ENCODE results near the gene LCK. TPM values are rescaled to one million over a fixed set of nuclear protein-coding genes. Genes with fewer than 3 reads are reported as not detected.
A peak's percentile ranks its signal among the peaks of the same experiment; 100 is the strongest.

LCK gene
- total RNA-seq, 1 donor from 2014 or later: 1.1 TPM

GRCh38 chr1:32220746-32221580 is 30.1 kb upstream of the LCK start:
- peak overlapping the region; percentile 99 for H3K27ac Mint-ChIP-seq (ENCODE audit: unreplicated experiment)
- H3K4me1 Mint-ChIP-seq (ENCODE audit: unreplicated experiment): peaks cover 23% of the 10 kb centered on the region
- H3K9me3 Mint-ChIP-seq (ENCODE audit: unreplicated experiment): no peaks in the 10 kb centered on the region
- H3K27me3 Mint-ChIP-seq (ENCODE audit: unreplicated experiment): peaks cover 4% of the 10 kb centered on the region
- H3K4me3 Mint-ChIP-seq (ENCODE audit: unreplicated experiment): peak overlapping the region; percentile 97
- no peak for TF ChIP-seq CTCF (IDR thresholded peaks at IDR 0.05; ENCODE audit: unreplicated experiment)
- no peak for DNase-seq (ENCODE audit: low spot score)
- peaks cover 13% of the 10 kb centered on the region for H3K36me3 Mint-ChIP-seq (ENCODE audit: low read depth, unreplicated experiment)

GRCh38 chr1:32221581-32221979 is 29.5 kb upstream of the LCK start:
- DNase-seq (ENCODE audit: low spot score): no peak
- Mint-ChIP-seq H3K9me3 (ENCODE audit: unreplicated experiment) (no peaks in the 10 kb centered on the region), H3K36me3 (ENCODE audit: low read depth, unreplicated experiment) (peaks cover 8% of the 10 kb centered on the region), H3K27ac (ENCODE audit: unreplicated experiment) (peak overlapping the region; percentile 99), H3K4me1 (ENCODE audit: unreplicated experiment) (peaks cover 19% of the 10 kb centered on the region), H3K4me3 (ENCODE audit: unreplicated experiment) (peak overlapping the region; percentile 97), H3K27me3 (ENCODE audit: unreplicated experiment) (peaks cover 4% of the 10 kb centered on the region)
- TF ChIP-seq CTCF (IDR thresholded peaks at IDR 0.05; ENCODE audit: unreplicated experiment): no peak

GRCh38 chr1:32221980-32222755 is 28.9 kb upstream of the LCK start, which contains the start of the genes EIF3I and TMEM234:
Gene EIF3I, plus strand, starts transcription at chr1:32222407. Its CDS starts 35 bp downstream, at chr1:32222442.
Gene TMEM234, minus strand, starts transcription at chr1:32222353. Its CDS starts 31 bp downstream, at chr1:32222322.
- Mint-ChIP-seq H3K4me1 (ENCODE audit: unreplicated experiment) (peaks cover 16% of the 10 kb centered on the region), H3K36me3 (ENCODE audit: low read depth, unreplicated experiment) (peaks cover 8% of the 10 kb centered on the region), H3K27ac (ENCODE audit: unreplicated experiment) (peak within 1 kb of the TSS; percentile 99), H3K4me3 (ENCODE audit: unreplicated experiment) (peak within 1 kb of the TSS; percentile 97), H3K9me3 (ENCODE audit: unreplicated experiment) (no peaks in the 10 kb centered on the region), H3K27me3 (ENCODE audit: unreplicated experiment) (peaks cover 4% of the 10 kb centered on the region)
- no peak for TF ChIP-seq CTCF (IDR thresholded peaks at IDR 0.05; ENCODE audit: unreplicated experiment)
- DNase-seq (ENCODE audit: low spot score): peak; percentile 90

GRCh38 chr1:32223683-32224082 is 27.4 kb upstream of the LCK start:
- H3K4me3 Mint-ChIP-seq (ENCODE audit: unreplicated experiment): peak overlapping the region; percentile 97
- no peak for TF ChIP-seq CTCF (IDR thresholded peaks at IDR 0.05; ENCODE audit: unreplicated experiment)
- H3K27me3 Mint-ChIP-seq (ENCODE audit: unreplicated experiment): peaks cover 4% of the 10 kb centered on the region
- no peak for DNase-seq (ENCODE audit: low spot score)
- H3K36me3 Mint-ChIP-seq (ENCODE audit: low read depth, unreplicated experiment): peaks cover 18% of the 10 kb centered on the region
- no peaks in the 10 kb centered on the region for H3K9me3 Mint-ChIP-seq (ENCODE audit: unreplicated experiment)
- H3K4me1 Mint-ChIP-seq (ENCODE audit: unreplicated experiment): peaks cover 16% of the 10 kb centered on the region
- H3K27ac Mint-ChIP-seq (ENCODE audit: unreplicated experiment): peak overlapping the region; percentile 99
